PFSK-1 (cell line): ENCODE data around the gene PLEKHN1.

Experiments
- FOXP2 ChIP-seq: optimal IDR thresholded peaks from 2 replicates; pipeline ENCODE3; 2011; ENCODE audit warnings: borderline replicate concordance, control low read depth, inconsistent platforms; ENCODE audit not compliant: insufficient read depth; ENCODE audit errors: extremely low read length, extremely low read depth
- POLR2AphosphoS5 ChIP-seq: IDR thresholded peaks from 2 replicates; pipeline ENCODE4 v1.6.1; 2012; ENCODE audit warnings: low read depth, mild to moderate bottlenecking, control low read depth, low read length, moderate library complexity
- REST ChIP-seq, 2 experiments: IDR thresholded peaks; 2 replicates each; pipeline versions ENCODE4 v1.6.1 to v1.8.0; 2011 to 2012; ENCODE audit warnings: low read depth in 2 of 2, low read length in 2 of 2, control low read depth in 1 of 2, inconsistent platforms in 1 of 2, mild to moderate bottlenecking in 1 of 2, moderate library complexity in 1 of 2; ENCODE audit not compliant: insufficient read depth in 1 of 2
- SIN3A ChIP-seq: IDR thresholded peaks from 2 replicates; pipeline ENCODE4 v1.6.1; 2012; ENCODE audit warnings: mild to moderate bottlenecking, low read length, moderate library complexity, borderline replicate concordance; ENCODE audit not compliant: insufficient read depth
- TAF1 ChIP-seq: IDR thresholded peaks from 2 replicates; pipeline ENCODE4 v1.6.1; 2012; ENCODE audit warnings: low read length, control low read depth, borderline replicate concordance; ENCODE audit not compliant: insufficient read depth

The PLEKHN1 gene

DNA sequence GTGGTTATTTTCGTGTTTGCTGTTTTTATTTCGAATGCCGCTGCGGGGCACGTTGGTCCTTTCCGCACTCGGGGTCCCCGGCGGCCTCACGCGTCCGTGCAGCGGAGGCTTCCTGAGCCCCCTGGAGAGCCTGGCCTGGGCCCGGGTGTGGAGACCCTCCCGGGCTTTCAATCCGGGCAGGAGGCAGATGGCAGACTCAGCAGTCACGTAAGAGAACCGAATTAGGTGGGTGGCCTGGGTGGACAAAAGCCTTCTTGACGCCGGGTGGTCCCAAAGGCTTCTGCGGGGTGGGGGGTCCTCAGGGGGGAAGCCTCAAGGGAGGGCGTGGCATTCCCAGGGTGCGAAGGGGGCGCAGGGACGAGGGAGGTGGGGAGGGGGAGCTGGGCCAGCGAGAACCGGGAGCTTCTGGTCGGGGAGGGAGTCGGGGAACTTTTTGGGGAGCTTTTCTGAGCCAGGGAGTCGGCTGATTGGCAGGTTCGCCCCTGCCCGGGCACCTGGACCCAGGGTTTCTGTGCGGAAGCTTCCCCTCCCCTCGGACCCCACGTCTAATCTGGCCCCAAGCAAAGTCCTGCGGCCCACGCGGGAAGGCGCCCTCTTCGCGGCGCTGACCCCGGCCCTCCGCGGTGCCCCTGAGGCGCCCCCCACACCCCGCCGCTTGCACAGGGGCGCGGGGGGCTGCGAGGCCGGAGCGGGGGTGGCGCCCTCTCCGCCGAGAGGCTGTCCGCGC, 34.9 kb downstream of the PLEKHN1 start:
- TF ChIP-seq REST (IDR thresholded peaks at IDR 0.05; ENCODE audit: insufficient read depth in 1 of 2, low read depth in 2 of 2, low read length in 2 of 2), result no peak
- TF ChIP-seq SIN3A, result no peak
- no peak for TF ChIP-seq FOXP2
- no peak for TF ChIP-seq TAF1
- TF ChIP-seq POLR2AphosphoS5, result no peak

GRCh38 chr1:1003618-1004419, 37.5 kb downstream of the PLEKHN1 start:
- TF ChIP-seq SIN3A (no peak), REST (IDR thresholded peaks at IDR 0.05; ENCODE audit: insufficient read depth in 1 of 2, low read depth in 2 of 2, low read length in 2 of 2) (no peak), POLR2AphosphoS5 (no peak), TAF1 (no peak), FOXP2 (no peak)

DNA sequence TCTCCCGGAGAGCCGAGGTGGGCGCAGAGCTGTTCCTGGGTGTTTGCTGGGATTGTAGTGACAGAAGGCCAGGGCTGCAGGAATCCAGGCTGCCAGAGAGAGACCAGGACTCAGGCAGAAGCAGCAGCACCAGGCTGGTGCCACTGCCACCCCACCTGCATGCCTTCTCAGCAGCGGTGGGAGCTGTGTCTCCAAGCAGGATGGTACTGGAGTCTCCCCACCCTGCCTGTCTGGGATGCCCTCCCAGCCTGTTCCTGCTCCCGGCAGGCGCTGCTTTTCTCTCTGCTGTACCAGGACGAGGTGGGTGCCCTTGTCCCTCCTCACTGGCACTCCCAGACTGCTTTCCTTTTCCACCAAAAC, 38.1 kb downstream of the PLEKHN1 start:
- no peak for TF ChIP-seq FOXP2

DNA sequence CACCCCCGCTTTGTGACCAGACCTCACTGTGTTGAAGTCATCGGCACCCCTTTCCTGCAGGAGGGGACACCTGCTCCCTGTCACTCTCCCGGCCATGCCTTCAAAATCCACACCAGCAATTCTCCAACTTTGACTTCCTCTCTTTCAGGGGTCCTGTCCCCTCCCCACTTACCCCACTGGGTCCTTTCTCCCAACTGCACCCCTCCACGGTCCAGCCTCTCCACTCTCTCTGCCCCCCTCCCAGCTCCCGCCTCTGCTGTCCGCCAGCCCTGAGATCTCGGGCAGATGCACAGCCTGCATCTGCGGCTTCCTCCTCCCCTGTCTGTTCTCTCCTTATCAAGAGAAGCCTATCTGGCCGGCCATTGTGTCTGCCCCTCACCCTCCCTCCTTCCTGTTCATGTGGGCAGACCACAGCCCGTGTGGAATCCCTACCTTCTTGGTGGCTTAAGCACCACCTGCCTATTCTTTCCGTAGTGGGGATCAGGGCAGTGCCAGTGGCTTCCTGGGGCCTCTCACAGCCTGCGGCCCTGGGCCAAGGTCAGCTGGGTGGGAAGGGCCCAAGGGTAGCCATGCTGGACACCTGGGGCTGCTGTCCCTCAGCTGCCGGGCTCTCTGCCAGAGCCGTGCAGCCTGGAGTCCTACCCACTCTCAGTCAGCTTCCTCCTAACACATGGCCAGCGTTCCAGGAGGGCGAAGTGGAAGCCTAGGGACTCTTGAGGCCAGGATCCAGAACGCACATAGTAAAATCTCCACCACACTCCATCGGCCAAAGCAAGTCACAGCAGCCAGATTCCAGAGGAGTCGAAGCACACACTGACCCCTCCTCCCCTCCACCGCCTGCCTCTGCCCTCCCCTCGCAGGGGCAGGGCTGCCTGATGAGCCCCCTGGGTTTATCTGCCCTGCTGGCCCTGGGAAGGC, 38.8 kb downstream of the PLEKHN1 start:
- TF ChIP-seq TAF1, result no peak
- no peak for TF ChIP-seq POLR2AphosphoS5
- no peak for TF ChIP-seq SIN3A
- TF ChIP-seq FOXP2, result no peak

DNA sequence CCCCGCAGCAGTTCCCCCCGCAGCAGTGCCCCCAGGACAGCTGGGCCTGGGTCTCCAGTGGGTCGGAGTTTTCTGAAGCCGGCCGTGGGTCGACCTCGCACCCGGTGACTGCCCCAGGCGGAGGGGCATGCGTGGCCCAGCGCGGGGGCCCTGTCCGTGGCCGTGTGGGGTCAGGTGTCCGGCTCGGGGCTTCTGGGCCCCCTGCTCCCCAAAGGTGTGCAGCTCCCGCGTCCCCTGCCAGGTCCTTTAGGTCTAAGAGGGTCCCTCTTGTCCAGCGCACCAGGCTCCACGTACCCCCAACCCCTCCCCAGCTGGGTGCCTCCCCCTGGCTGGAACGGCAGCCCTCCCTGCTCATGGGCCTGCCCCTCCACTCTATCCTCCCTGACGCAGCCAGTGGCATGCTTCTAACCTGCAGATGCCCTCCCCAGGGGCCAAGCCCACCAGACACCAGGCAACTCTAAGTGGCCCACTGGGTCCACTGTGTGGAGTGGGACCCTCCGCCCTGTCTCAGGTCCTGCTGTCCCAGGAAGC, 39.6 kb downstream of the PLEKHN1 start:
- TF ChIP-seq POLR2AphosphoS5 (no peak), SIN3A (no peak), REST (IDR thresholded peaks at IDR 0.05; ENCODE audit: insufficient read depth in 1 of 2, low read depth in 2 of 2, low read length in 2 of 2) (no peak), FOXP2 (no peak), TAF1 (no peak)
